NB4 (cell line): Measurements from ENCODE around the gene LRFN4.

Experiments
- DNase-seq: peaks from one replicate; pipeline ENCODE4 v3.0.0; 2010; ENCODE audit warnings: low read depth
- H3K4me3 ChIP-seq: one replicate; pipeline ENCODE4 v1.5.1; 2011; ENCODE audit warnings: mild to moderate bottlenecking, low read depth, low read length, moderate library complexity
- CTCF ChIP-seq: IDR thresholded peaks from one replicate; pipeline ENCODE4 v1.5.1; 2012; ENCODE audit warnings: low read depth, low read length
- MAX ChIP-seq: IDR thresholded peaks from 2 replicates; pipeline ENCODE4 v1.6.1; 2011; ENCODE audit warnings: low read depth, low read length
- MYC ChIP-seq: IDR thresholded peaks from 2 replicates; pipeline ENCODE4 v1.6.1; 2011; ENCODE audit warnings: low read depth, low read length
- POLR2A ChIP-seq: IDR thresholded peaks from 2 replicates; pipeline ENCODE4 v1.6.1; 2011; ENCODE audit warnings: mild to moderate bottlenecking; ENCODE audit not compliant: insufficient read length; ENCODE audit errors: extremely low read depth

The LRFN4 gene

GRCh38 chr11:66871521-66871901 is 14.6 kb downstream of the LRFN4 start:
- TF ChIP-seq POLR2A = no peak
- no peak for TF ChIP-seq MYC
- TF ChIP-seq MAX = no peak
- no peak for TF ChIP-seq CTCF
- H3K4me3 ChIP-seq = no peak overlapping the region
- DNase-seq = no peak

GRCh38 chr11:66874232-66874631 is 17.4 kb downstream of the LRFN4 start:
- DNase-seq = no peak
- H3K4me3 ChIP-seq = no peak overlapping the region
- TF ChIP-seq POLR2A (no peak), MYC (no peak), CTCF (no peak), MAX (no peak)

- DNase-seq = no peak
- no peak for TF ChIP-seq MYC
- no peak for TF ChIP-seq CTCF
- TF ChIP-seq MAX = no peak
- no peak for TF ChIP-seq POLR2A
- H3K4me3 ChIP-seq = no peak overlapping the region
Observed at GRCh38 chr11:66875378-66875777, 18.5 kb downstream of the LRFN4 start.

DNA sequence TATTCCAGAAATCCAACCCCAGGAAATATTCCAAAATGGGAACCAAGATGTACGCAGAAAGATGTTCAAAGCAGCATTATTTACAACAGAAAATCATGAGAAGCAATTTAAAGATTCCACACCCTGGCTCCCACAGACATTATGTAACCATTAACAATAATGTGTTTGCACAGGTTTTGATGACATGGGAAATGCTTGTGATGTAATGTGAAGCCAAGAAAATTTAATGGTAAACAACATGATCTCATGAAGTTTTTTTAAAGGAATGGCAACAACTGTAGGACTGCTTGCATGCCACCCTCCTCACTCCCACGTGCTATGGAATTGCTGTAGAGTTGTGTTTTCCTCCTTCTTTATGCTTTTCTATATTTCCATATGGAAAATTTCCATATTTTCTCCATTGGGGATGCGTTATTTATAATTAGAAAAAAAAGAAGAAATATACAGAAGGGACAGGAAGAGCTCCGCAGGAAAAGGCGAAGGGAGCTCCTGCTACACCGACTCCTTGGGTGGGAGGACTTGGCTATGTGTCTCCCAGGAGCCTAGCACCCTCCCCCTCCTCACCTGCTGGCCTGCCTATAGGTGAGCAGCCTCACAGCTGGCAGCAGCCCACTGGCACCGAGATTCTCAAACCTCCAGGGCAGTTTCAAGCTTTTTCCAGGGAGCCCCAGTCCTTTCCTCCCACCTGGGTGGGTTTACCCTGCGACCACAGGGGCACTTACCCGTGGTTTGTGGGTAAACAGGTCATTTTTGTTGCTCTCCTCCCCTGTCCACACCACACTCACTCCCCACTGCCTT is 20.9 kb downstream of the LRFN4 start:
- DNase-seq = no peak
- TF ChIP-seq MYC = no peak
- no peak for TF ChIP-seq CTCF
- TF ChIP-seq MAX = no peak
- TF ChIP-seq POLR2A = no peak
- H3K4me3 ChIP-seq = no peak overlapping the region

- no peak for DNase-seq
- no peak overlapping the region for H3K4me3 ChIP-seq
- no peak for TF ChIP-seq MAX
Observed at GRCh38 chr11:66878474-66878873, 21.6 kb downstream of the LRFN4 start.

GRCh38 chr11:66879000-66879399 is 22.1 kb downstream of the LRFN4 start:
- no peak for DNase-seq
- no peak for TF ChIP-seq MYC
- no peak for TF ChIP-seq MAX
- no peak for TF ChIP-seq CTCF
- no peak for TF ChIP-seq POLR2A
- no peak overlapping the region for H3K4me3 ChIP-seq
